Central memory CD8-positive, alpha-beta T cell (primary cell): ENCODE results near the gene SPINK13.

Experiments
- ATAC-seq: fragments of 150-1000 bp; cut with Tn5 transposase; replicated peaks from 2 replicates; pipeline ENCODE4 v1.10.0; 2022; ENCODE audit warnings: mild to moderate bottlenecking, moderate FRiP score, moderate number of reproducible peaks; ENCODE audit not compliant: poor library complexity, severe bottlenecking; ENCODE audit errors: extremely low read depth
- DNase-seq, 2 donors: peaks; one replicate each; pipeline ENCODE4 v3.0.0; 2021; ENCODE audit warnings: low spot score in 2 of 2
- H3K27ac Mint-ChIP-seq: one replicate; pipeline ENCODE4 v1.8.0; 2022; ENCODE audit warnings: low read depth, mild to moderate bottlenecking, moderate library complexity, mixed read lengths
- H3K27me3 Mint-ChIP-seq: one replicate; pipeline ENCODE4 v1.8.0; 2022; ENCODE audit warnings: mixed read lengths
- H3K36me3 Mint-ChIP-seq: one replicate; pipeline ENCODE4 v1.8.0; 2022; ENCODE audit warnings: mild to moderate bottlenecking, moderate library complexity, mixed read lengths; ENCODE audit not compliant: insufficient read depth
- H3K4me1 Mint-ChIP-seq: one replicate; pipeline ENCODE4 v1.8.0; 2022; ENCODE audit warnings: mixed read lengths
- H3K4me3 Mint-ChIP-seq: one replicate; pipeline ENCODE4 v1.8.0; 2022; ENCODE audit warnings: mild to moderate bottlenecking, moderate library complexity, mixed read lengths
- H3K9me3 Mint-ChIP-seq: one replicate; pipeline ENCODE4 v1.8.0; 2022; ENCODE audit warnings: mixed read lengths

Gene SPINK13

GRCh38 chr5:148268566-148268965, at the start of gene SPINK13:
SPINK13 (plus strand) TSS chr5:148268794; CDS start chr5:148270073, 1,279 bp downstream.
- ATAC-seq (no peak), DNase-seq (no peak)
- Mint-ChIP-seq H3K36me3 (no peaks in the 10 kb centered on the region), H3K9me3 (no peaks in the 10 kb centered on the region), H3K4me3 (no peak within 1 kb of the TSS), H3K4me1 (no peaks in the 10 kb centered on the region), H3K27ac (no peak within 1 kb of the TSS), H3K27me3 (no peaks in the 10 kb centered on the region)

GRCh38 chr5:148221508-148221907, 47.1 kb upstream of the SPINK13 start:
- Mint-ChIP-seq H3K4me3 (no peak overlapping the region), H3K36me3 (no peaks in the 10 kb centered on the region), H3K27me3 (peaks cover 33% of the 10 kb centered on the region), H3K4me1 (no peaks in the 10 kb centered on the region), H3K9me3 (no peaks in the 10 kb centered on the region), H3K27ac (no peak overlapping the region)
- no peak for DNase-seq
- ATAC-seq = no peak

GRCh38 chr5:148224117-148224742, 44.4 kb upstream of the SPINK13 start:
- H3K4me1 Mint-ChIP-seq = no peaks in the 10 kb centered on the region
- H3K9me3 Mint-ChIP-seq = no peaks in the 10 kb centered on the region
- no peak overlapping the region for H3K27ac Mint-ChIP-seq
- H3K36me3 Mint-ChIP-seq = no peaks in the 10 kb centered on the region
- H3K4me3 Mint-ChIP-seq = no peak overlapping the region
- ATAC-seq = no peak
- DNase-seq = no peak
- H3K27me3 Mint-ChIP-seq = peaks cover 38% of the 10 kb centered on the region

- Mint-ChIP-seq H3K9me3 (no peaks in the 10 kb centered on the region), H3K36me3 (no peaks in the 10 kb centered on the region), H3K27me3 (peaks cover 24% of the 10 kb centered on the region), H3K4me3 (no peak overlapping the region), H3K27ac (no peak overlapping the region), H3K4me1 (no peaks in the 10 kb centered on the region)
- DNase-seq (no peak), ATAC-seq (no peak)
These were observed 40.1 kb upstream of the SPINK13 start for GRCh38 chr5:148228392-148228984.

GRCh38 chr5:148229840-148230239, 38.8 kb upstream of the SPINK13 start:
- ATAC-seq = no peak
- no peak overlapping the region for H3K27ac Mint-ChIP-seq
- no peak overlapping the region for H3K4me3 Mint-ChIP-seq
- H3K4me1 Mint-ChIP-seq = no peaks in the 10 kb centered on the region
- H3K9me3 Mint-ChIP-seq = no peaks in the 10 kb centered on the region
- peaks cover 22% of the 10 kb centered on the region for H3K27me3 Mint-ChIP-seq
- no peak for DNase-seq
- no peaks in the 10 kb centered on the region for H3K36me3 Mint-ChIP-seq

- H3K4me1 Mint-ChIP-seq = no peaks in the 10 kb centered on the region
- no peak for ATAC-seq
These were observed 38.4 kb upstream of the SPINK13 start for GRCh38 chr5:148230240-148230639.

GRCh38 chr5:148237785-148238417, 30.7 kb upstream of the SPINK13 start:
- Mint-ChIP-seq H3K4me3 (no peak overlapping the region), H3K27ac (no peak overlapping the region), H3K9me3 (no peaks in the 10 kb centered on the region), H3K4me1 (no peaks in the 10 kb centered on the region), H3K27me3 (peaks cover 11% of the 10 kb centered on the region), H3K36me3 (no peaks in the 10 kb centered on the region)
- DNase-seq (no peak), ATAC-seq (no peak)

More at GRCh38 chr5:148230240-148230639, 38.4 kb upstream of the SPINK13 start:
- peaks cover 18% of the 10 kb centered on the region for H3K27me3 Mint-ChIP-seq
- H3K9me3 Mint-ChIP-seq = no peaks in the 10 kb centered on the region
- no peak for DNase-seq
- no peak overlapping the region for H3K4me3 Mint-ChIP-seq
- H3K36me3 Mint-ChIP-seq = no peaks in the 10 kb centered on the region
- no peak overlapping the region for H3K27ac Mint-ChIP-seq

GRCh38 chr5:148238418-148238794, 30.2 kb upstream of the SPINK13 start, which contains the start of gene MARCOL:
MARCOL (plus strand) TSS chr5:148238525; CDS start chr5:148238598, 73 bp downstream.
- H3K4me1 Mint-ChIP-seq = no peaks in the 10 kb centered on the region
- ATAC-seq (no peak), DNase-seq (no peak)
- H3K27ac Mint-ChIP-seq = no peak within 1 kb of the TSS
- H3K27me3 Mint-ChIP-seq = peaks cover 11% of the 10 kb centered on the region
- H3K36me3 Mint-ChIP-seq = no peaks in the 10 kb centered on the region
- no peaks in the 10 kb centered on the region for H3K9me3 Mint-ChIP-seq
- H3K4me3 Mint-ChIP-seq = no peak within 1 kb of the TSS

GRCh38 chr5:148248894-148249293, 19.7 kb upstream of the SPINK13 start:
- Mint-ChIP-seq H3K36me3 (no peaks in the 10 kb centered on the region), H3K27me3 (no peaks in the 10 kb centered on the region), H3K4me1 (no peaks in the 10 kb centered on the region), H3K4me3 (no peak overlapping the region), H3K27ac (no peak overlapping the region), H3K9me3 (no peaks in the 10 kb centered on the region)
- ATAC-seq (no peak), DNase-seq (no peak)

- Mint-ChIP-seq H3K4me1 (no peaks in the 10 kb centered on the region), H3K4me3 (no peak overlapping the region), H3K36me3 (no peaks in the 10 kb centered on the region), H3K27me3 (no peaks in the 10 kb centered on the region), H3K9me3 (peaks cover 19% of the 10 kb centered on the region), H3K27ac (no peak overlapping the region)
- ATAC-seq = no peak
- DNase-seq = no peak
These were observed 13.1 kb upstream of the SPINK13 start for GRCh38 chr5:148255456-148255855.

- no peak for ATAC-seq
- no peaks in the 10 kb centered on the region for H3K4me1 Mint-ChIP-seq
- no peak overlapping the region for H3K4me3 Mint-ChIP-seq
- DNase-seq = no peak
- no peaks in the 10 kb centered on the region for H3K27me3 Mint-ChIP-seq
- H3K36me3 Mint-ChIP-seq = peaks cover 3% of the 10 kb centered on the region
- no peak overlapping the region for H3K27ac Mint-ChIP-seq
- H3K9me3 Mint-ChIP-seq = peaks cover 19% of the 10 kb centered on the region
These were observed 9.3 kb upstream of the SPINK13 start for GRCh38 chr5:148259288-148259687.

- peaks cover 19% of the 10 kb centered on the region for H3K9me3 Mint-ChIP-seq
- H3K27me3 Mint-ChIP-seq = no peaks in the 10 kb centered on the region
- ATAC-seq = no peak
- no peak for DNase-seq
- no peak overlapping the region for H3K4me3 Mint-ChIP-seq
- H3K4me1 Mint-ChIP-seq = no peaks in the 10 kb centered on the region
- no peak overlapping the region for H3K27ac Mint-ChIP-seq
- H3K36me3 Mint-ChIP-seq = peaks cover 3% of the 10 kb centered on the region
These were observed 7.4 kb upstream of the SPINK13 start for GRCh38 chr5:148261221-148261620.

GRCh38 chr5:148267962-148268361, 632 bp upstream of the SPINK13 start:
- no peaks in the 10 kb centered on the region for H3K27me3 Mint-ChIP-seq
- H3K36me3 Mint-ChIP-seq = peaks cover under 1% of the 10 kb centered on the region
- H3K4me3 Mint-ChIP-seq = no peak overlapping the region
- no peak overlapping the region for H3K27ac Mint-ChIP-seq
- no peak for DNase-seq
- H3K4me1 Mint-ChIP-seq = no peaks in the 10 kb centered on the region
- ATAC-seq = no peak
- H3K9me3 Mint-ChIP-seq = no peaks in the 10 kb centered on the region
